Loucy (cell line): Measurements from ENCODE around the gene SLC44A1.
A peak's percentile ranks its signal among the peaks of the same experiment; 100 is the strongest.

ENCODE experiments used
- H2AFZ ChIP-seq: fragments of 200-600 bp; sonication (generic); 2 replicates; pipeline ENCODE4 v1.6.0; 2016; ENCODE audit warnings: antibody characterized with exemption, mild to moderate bottlenecking, low read length, moderate library complexity
- H3F3A ChIP-seq: fragments of 200-600 bp; 2 replicates; pipeline ENCODE4 v1.6.0; 2016; ENCODE audit warnings: antibody characterized with exemption, low read depth, mild to moderate bottlenecking
- H3K27me3 ChIP-seq: fragments of 200-600 bp; sonication (generic); 2 replicates; pipeline ENCODE4 v1.6.1; 2014; ENCODE audit warnings: low read length, mild to moderate bottlenecking; ENCODE audit not compliant: insufficient read depth, poor library complexity, severe bottlenecking
- H3K36me3 ChIP-seq: fragments of 200-600 bp; sonication (generic); 2 replicates; pipeline ENCODE4 v1.6.1; 2016; ENCODE audit warnings: low read length; ENCODE audit not compliant: insufficient read depth
- H3K4me1 ChIP-seq: fragments of 200-600 bp; sonication (generic); 2 replicates; pipeline ENCODE4 v1.5.1; 2014; ENCODE audit warnings: low read length, mild to moderate bottlenecking; ENCODE audit not compliant: insufficient read depth, poor library complexity, severe bottlenecking
- H3K4me2 ChIP-seq: fragments of 200-600 bp; sonication (generic); 2 replicates; pipeline ENCODE4 v1.6.0; 2014; ENCODE audit warnings: antibody characterized with exemption, low read length, low read depth, mild to moderate bottlenecking; ENCODE audit not compliant: poor library complexity, severe bottlenecking
- H3K4me3 ChIP-seq: fragments of 200-600 bp; sonication (generic); 2 replicates; pipeline ENCODE4 v1.5.1; 2014; ENCODE audit warnings: low read length, mild to moderate bottlenecking, mixed read lengths; ENCODE audit not compliant: poor library complexity, severe bottlenecking
- H3K79me2 ChIP-seq: fragments of 200-600 bp; sonication (generic); 2 replicates; pipeline ENCODE4 v1.6.1; 2014; ENCODE audit warnings: low read length; ENCODE audit not compliant: insufficient read depth
- H3K9ac ChIP-seq: fragments of 200-600 bp; sonication (generic); 2 replicates; pipeline ENCODE4 v1.6.0; 2014; ENCODE audit warnings: mild to moderate bottlenecking, low read depth, low read length, moderate library complexity; ENCODE audit not compliant: poor library complexity, severe bottlenecking
- H3K9me2 ChIP-seq: fragments of 200-600 bp; sonication (generic); replicated peaks from 2 replicates; pipeline ENCODE4 v1.6.1; 2016; ENCODE audit warnings: low read depth, low read length, mixed read lengths
- H3K9me3 ChIP-seq: fragments of 200-600 bp; sonication (generic); 2 replicates; pipeline ENCODE4 v1.6.1; 2014; ENCODE audit warnings: mild to moderate bottlenecking, antibody characterized with exemption, low read length, low read depth; ENCODE audit not compliant: insufficient read depth
- H4K20me1 ChIP-seq: fragments of 200-600 bp; sonication (generic); 2 replicates; pipeline ENCODE4 v1.6.0; 2014; ENCODE audit warnings: antibody characterized with exemption, low read length, mild to moderate bottlenecking; ENCODE audit not compliant: insufficient read depth, poor library complexity, severe bottlenecking
- EZH2phosphoT487 ChIP-seq: fragments of 200-600 bp; IDR thresholded peaks from 2 replicates; pipeline ENCODE4 v1.6.1; 2018; ENCODE audit warnings: antibody characterized with exemption, mild to moderate bottlenecking, moderate library complexity, borderline replicate concordance
- TF ChIP-seq, protein P1 (sequence below): fragments of 200-600 bp; sonication (generic); conservative IDR thresholded peaks from 2 replicates; pipeline ENCODE4 v1.5.1; 2014; ENCODE audit warnings: mild to moderate bottlenecking, antibody characterized with exemption, low read length

Gene SLC44A1

DNA sequence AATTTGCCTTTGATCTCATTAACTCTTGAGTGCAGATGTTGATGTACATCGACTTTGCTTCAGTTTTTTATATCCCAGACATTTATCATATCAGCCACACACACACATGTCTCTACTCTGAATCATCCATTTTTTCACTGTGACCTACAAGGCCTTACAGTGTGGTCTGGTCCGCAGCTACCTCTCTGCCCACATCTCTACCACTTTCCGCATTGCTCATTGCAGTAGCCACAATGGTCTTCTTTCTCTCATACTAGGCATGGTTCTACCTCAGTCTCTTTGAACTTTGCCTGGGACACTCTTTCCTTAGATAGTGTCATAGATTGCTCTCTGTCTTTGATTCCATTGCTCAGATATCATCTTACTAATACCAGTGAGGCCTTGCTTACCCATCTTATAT lies 115.4 kb downstream of the SLC44A1 start:
- Histone ChIP-seq H3K4me1 (peaks cover 22% of the 10 kb centered on the region), H3K9ac (no peak overlapping the region), H3K9me3 (no peaks in the 10 kb centered on the region), H3K4me3 (no peak overlapping the region), H4K20me1 (no peaks in the 10 kb centered on the region), H3K4me2 (no peak overlapping the region), H2AFZ (no peak overlapping the region), H3F3A (no peaks in the 10 kb centered on the region), H3K79me2 (no peaks in the 10 kb centered on the region), H3K9me2 (no peaks in the 10 kb centered on the region), H3K27me3 (no peaks in the 10 kb centered on the region), H3K36me3 (peaks cover 79% of the 10 kb centered on the region)
- TF ChIP-seq EZH2phosphoT487: no peak

DNA sequence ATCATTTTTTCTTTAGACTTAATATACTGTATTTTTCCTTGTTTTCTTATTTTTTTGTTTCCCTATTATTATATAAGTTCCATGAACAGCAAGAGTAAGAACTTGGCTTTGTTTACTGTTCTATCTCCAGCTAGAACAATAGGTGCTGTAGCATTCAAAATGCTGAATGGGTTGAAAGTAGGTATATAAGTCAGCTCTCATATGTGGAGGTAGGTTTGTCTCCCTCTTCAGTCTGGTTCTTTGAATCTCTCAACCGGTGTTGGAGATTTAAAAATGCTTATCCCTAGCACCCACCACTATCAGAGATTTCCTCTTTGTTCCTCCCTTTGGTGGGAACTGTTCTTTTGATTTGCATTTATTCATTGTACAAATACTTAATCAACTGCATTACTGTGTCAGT lies 115.9 kb downstream of the SLC44A1 start:
- H3F3A ChIP-seq: no peaks in the 10 kb centered on the region
- H3K79me2 ChIP-seq: no peaks in the 10 kb centered on the region
- H4K20me1 ChIP-seq: no peaks in the 10 kb centered on the region
- TF ChIP-seq EZH2phosphoT487: no peak
- TF ChIP-seq, protein P1, sequence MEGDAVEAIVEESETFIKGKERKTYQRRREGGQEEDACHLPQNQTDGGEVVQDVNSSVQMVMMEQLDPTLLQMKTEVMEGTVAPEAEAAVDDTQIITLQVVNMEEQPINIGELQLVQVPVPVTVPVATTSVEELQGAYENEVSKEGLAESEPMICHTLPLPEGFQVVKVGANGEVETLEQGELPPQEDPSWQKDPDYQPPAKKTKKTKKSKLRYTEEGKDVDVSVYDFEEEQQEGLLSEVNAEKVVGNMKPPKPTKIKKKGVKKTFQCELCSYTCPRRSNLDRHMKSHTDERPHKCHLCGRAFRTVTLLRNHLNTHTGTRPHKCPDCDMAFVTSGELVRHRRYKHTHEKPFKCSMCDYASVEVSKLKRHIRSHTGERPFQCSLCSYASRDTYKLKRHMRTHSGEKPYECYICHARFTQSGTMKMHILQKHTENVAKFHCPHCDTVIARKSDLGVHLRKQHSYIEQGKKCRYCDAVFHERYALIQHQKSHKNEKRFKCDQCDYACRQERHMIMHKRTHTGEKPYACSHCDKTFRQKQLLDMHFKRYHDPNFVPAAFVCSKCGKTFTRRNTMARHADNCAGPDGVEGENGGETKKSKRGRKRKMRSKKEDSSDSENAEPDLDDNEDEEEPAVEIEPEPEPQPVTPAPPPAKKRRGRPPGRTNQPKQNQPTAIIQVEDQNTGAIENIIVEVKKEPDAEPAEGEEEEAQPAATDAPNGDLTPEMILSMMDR: peak; percentile 56
- no peak overlapping the region for H3K4me2 ChIP-seq
- peaks cover 21% of the 10 kb centered on the region for H3K4me1 ChIP-seq
- H3K9me2 ChIP-seq: no peaks in the 10 kb centered on the region
- no peak overlapping the region for H3K9ac ChIP-seq
- H3K27me3 ChIP-seq: no peaks in the 10 kb centered on the region
- no peak overlapping the region for H2AFZ ChIP-seq
- H3K36me3 ChIP-seq: peaks cover 83% of the 10 kb centered on the region
- H3K9me3 ChIP-seq: no peaks in the 10 kb centered on the region
- H3K4me3 ChIP-seq: no peak overlapping the region

DNA sequence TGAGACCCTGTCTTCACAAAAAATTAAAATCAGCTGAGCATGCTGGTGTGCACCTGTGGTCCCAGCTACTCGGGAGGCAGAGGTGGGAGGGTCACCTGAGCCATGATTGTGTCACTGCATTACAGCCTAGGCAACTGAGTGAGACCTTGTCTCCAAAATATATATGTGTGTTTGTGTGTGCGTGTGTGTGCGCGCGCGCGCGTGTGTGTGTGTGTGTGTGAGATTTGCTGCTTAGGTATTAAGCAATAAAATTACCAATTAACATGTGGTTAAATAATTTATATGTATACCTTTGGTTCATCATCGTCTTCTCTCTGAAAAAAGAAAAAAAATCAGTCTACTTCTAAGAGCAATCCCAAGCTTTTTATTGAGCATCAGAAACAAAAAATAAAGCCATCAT lies 117.4 kb downstream of the SLC44A1 start:
- Histone ChIP-seq H3K27me3 (no peaks in the 10 kb centered on the region), H3K79me2 (no peaks in the 10 kb centered on the region), H3K36me3 (peaks cover 79% of the 10 kb centered on the region), H3K9ac (no peak overlapping the region), H4K20me1 (no peaks in the 10 kb centered on the region), H3K4me2 (no peak overlapping the region), H3K4me1 (peaks cover 13% of the 10 kb centered on the region), H3K9me3 (no peaks in the 10 kb centered on the region), H3F3A (no peaks in the 10 kb centered on the region), H3K9me2 (no peaks in the 10 kb centered on the region), H3K4me3 (no peak overlapping the region), H2AFZ (no peak overlapping the region)
- TF ChIP-seq, protein P1: no peak
- no peak for TF ChIP-seq EZH2phosphoT487

DNA sequence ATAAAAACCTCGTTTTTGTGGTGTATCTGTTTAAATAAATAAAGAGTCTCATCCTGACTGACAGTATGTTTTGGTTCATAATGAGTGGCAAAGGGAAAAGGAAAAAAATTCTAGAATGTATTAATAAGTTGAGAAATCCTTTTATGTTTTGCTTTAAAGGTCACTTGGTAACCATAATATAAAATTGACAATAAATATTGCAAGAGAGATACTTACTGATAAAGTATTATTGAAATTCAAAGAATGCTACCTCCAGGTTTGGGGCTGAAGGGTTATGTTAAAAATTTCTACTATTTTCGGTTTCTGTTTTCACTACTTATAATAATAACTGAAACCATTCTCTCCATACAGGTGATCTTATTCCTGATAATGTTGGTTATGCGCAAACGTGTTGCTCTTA lies 118.0 kb downstream of the SLC44A1 start:
- Histone ChIP-seq H3K9me3 (no peaks in the 10 kb centered on the region), H2AFZ (no peak overlapping the region), H3K36me3 (peaks cover 81% of the 10 kb centered on the region), H3K27me3 (no peaks in the 10 kb centered on the region), H3K79me2 (no peaks in the 10 kb centered on the region), H3K4me3 (no peak overlapping the region), H3F3A (no peaks in the 10 kb centered on the region), H4K20me1 (no peaks in the 10 kb centered on the region), H3K9me2 (no peaks in the 10 kb centered on the region), H3K4me1 (peaks cover 13% of the 10 kb centered on the region), H3K9ac (no peak overlapping the region), H3K4me2 (no peak overlapping the region)
- TF ChIP-seq EZH2phosphoT487: no peak
- TF ChIP-seq, protein P1: no peak
